Common myeloid progenitor, CD34-positive (primary cell): ENCODE data around the gene ZBTB2.

ENCODE experiments used
- CTCF ChIA-PET: fragments of 350-600 bp; sonication (Branson Sonifier 250); formaldehyde crosslinking; loops from one replicate; lab custom pipeline; 2021; ENCODE audit warnings: antibody characterized with exemption; lab: Charles Lee
- POLR2A ChIA-PET: fragments of 350-600 bp; sonication (Branson Sonifier 250); formaldehyde crosslinking; loops from one replicate; lab custom pipeline; 2021; ENCODE audit warnings: antibody characterized with exemption; lab: Charles Lee
- DNase-seq, 3 donors: peaks; one replicate each; pipeline versions ENCODE4 v3.0.0 to v3.0.0-alpha.2; 2013
- H3K27ac ChIP-seq, 2 experiments: 1 replicate in 1 of 2; 2 replicates in 1 of 2; pipeline ENCODE4 v1.7.0; 2013; ENCODE audit warnings: inconsistent platforms in 2 of 2, low read length in 2 of 2, mild to moderate bottlenecking in 2 of 2, low read depth in 1 of 2, moderate library complexity in 1 of 2; ENCODE audit not compliant: severe bottlenecking in 2 of 2, insufficient read depth in 1 of 2, poor library complexity in 1 of 2
- H3K27me3 ChIP-seq, 5 experiments: replicated peaks in 2 of 5; 1 replicate in 3 of 5; 2 replicates in 2 of 5; pipeline versions ENCODE4 v1.6.1 to v1.7.0; 2013; ENCODE audit warnings: low read length in 4 of 5, mild to moderate bottlenecking in 2 of 5, moderate library complexity in 2 of 5, inconsistent platforms in 1 of 5; ENCODE audit not compliant: insufficient read depth in 5 of 5, control insufficient read depth in 4 of 5
- H3K36me3 ChIP-seq, 4 experiments: 1 replicate in 2 of 4; 2 replicates in 2 of 4; pipeline versions ENCODE4 v1.6.1 to v1.7.0; 2013; ENCODE audit warnings: low read length in 3 of 4, control low read depth in 1 of 4, mild to moderate bottlenecking in 1 of 4; ENCODE audit not compliant: control insufficient read depth in 4 of 4, insufficient read depth in 4 of 4
- H3K4me1 ChIP-seq, 4 experiments: 1 replicate in 3 of 4; 2 replicates in 1 of 4; pipeline versions ENCODE4 v1.6.1 to v1.7.1; 2013; ENCODE audit warnings: low read length in 3 of 4, mild to moderate bottlenecking in 3 of 4, control low read depth in 1 of 4, inconsistent platforms in 1 of 4, moderate library complexity in 1 of 4; ENCODE audit not compliant: control insufficient read depth in 4 of 4, insufficient read depth in 4 of 4; ENCODE audit errors: control extremely low read depth in 1 of 4
- H3K4me3 ChIP-seq, 7 experiments: 1 replicate in 4 of 7; 2 replicates in 3 of 7; pipeline versions ENCODE4 v1.5.1 to v1.7.0; 2013; ENCODE audit warnings: mild to moderate bottlenecking in 7 of 7, low read length in 6 of 7, moderate library complexity in 6 of 7, inconsistent platforms in 2 of 7, low read depth in 2 of 7, control low read depth in 1 of 7; ENCODE audit not compliant: insufficient read depth in 4 of 7, control insufficient read depth in 1 of 7; ENCODE audit errors: extremely low read depth in 1 of 7
- H3K9me3 ChIP-seq, 5 experiments: 1 replicate in 4 of 5; 2 replicates in 1 of 5; pipeline versions ENCODE4 v1.6.1 to v1.7.1; 2013; ENCODE audit warnings: low read length in 4 of 5, mild to moderate bottlenecking in 2 of 5, inconsistent platforms in 1 of 5, low read depth in 1 of 5, moderate library complexity in 1 of 5; ENCODE audit not compliant: control insufficient read depth in 4 of 5, insufficient read depth in 2 of 5; ENCODE audit errors: control extremely low read depth in 1 of 5
- WGBS: methylation state at CpG from one replicate; pipeline ENCODE4 v1.1.5; 2013; ENCODE audit not compliant: insufficient coverage; 5-methylcytosine and 5-hydroxymethylcytosine counted together

The ZBTB2 gene

GRCh38 chr6:151390276-151390850 lies 996 bp downstream of the ZBTB2 start:
- DNase-seq, result peak; percentile 99 to 100 (median 99)
- Histone ChIP-seq H3K27me3 (no peaks in the 10 kb centered on the region), H3K36me3 (peaks cover 0 to 2% (median 1%) of the 10 kb centered on the region in 4 experiments), H3K4me3 (peak overlapping the region; percentile 79 to 96 (median 92)), H3K4me1 (peaks cover 28 to 51% (median 40%) of the 10 kb centered on the region in 4 experiments), H3K9me3 (no peaks in the 10 kb centered on the region), H3K27ac (peak overlapping the region; percentile 25 to 95)
- ChIA-PET POLR2A (interaction anchor here (0.6 to 1.0 kb wide), 2 partner anchors 137 to 524 kb away, joined by 3 read pairs; no protein-coding TSS in a partner anchor), CTCF (interaction anchor here (0.5 to 1.5 kb wide), 8 partner anchors 16 to 526 kb away, joined by 3 to 8 read pairs (median 3); partner anchors contain the start of gene RMND1)
- WGBS, result 0% methylated on average over 43 of the region's 79 CpGs

DNA sequence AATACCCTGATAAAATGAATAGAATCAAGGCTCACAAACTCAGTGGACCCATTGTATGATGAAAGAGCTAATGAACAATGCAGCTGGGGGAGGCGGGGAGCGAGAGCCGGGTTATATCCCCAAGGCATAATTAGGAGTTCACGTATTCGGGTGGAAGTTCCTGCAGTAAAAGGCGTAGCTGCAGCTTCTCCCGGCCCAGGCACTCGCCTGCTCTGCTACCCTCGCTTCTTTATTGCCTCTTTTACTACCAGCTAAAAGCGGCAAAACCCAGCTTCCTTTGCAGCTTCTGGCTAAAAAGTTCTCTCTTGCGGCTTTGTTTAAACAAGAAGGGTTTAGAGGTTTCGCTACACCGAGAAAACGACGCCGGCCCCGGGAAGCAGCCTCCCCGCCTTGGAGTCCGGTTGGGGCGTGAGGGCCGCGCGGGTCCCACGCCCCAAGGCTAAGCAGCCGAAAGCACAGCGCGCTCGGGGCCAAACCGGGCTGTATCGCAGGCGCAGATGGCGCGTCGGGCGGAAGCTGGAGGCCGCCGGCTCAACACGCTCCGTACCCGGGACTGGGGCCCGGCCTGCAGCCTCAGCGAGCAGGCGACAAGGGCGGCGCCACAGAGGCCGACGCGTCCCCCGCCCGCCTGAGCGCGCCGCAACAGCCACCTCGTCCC lies 1.6 kb downstream of the ZBTB2 start:
- CTCF ChIA-PET, result interaction anchor here (0.5 to 1.5 kb wide), 8 partner anchors 11 to 525 kb away, joined by 3 to 8 read pairs (median 3); partner anchors contain the start of gene RMND1
- Histone ChIP-seq H3K27ac (peak overlapping the region; percentile 84 to 95), H3K4me3 (peak overlapping the region; percentile 58 to 96 (median 92)), H3K36me3 (peaks cover 0 to 2% (median 0%) of the 10 kb centered on the region in 4 experiments), H3K27me3 (no peaks in the 10 kb centered on the region), H3K9me3 (no peaks in the 10 kb centered on the region), H3K4me1 (peaks cover 29 to 56% (median 46%) of the 10 kb centered on the region in 4 experiments)
- under 1% methylated on average over 38 of the region's 54 CpGs for WGBS
- no peak for DNase-seq
- POLR2A ChIA-PET, result interaction anchor here (0.6 to 1.0 kb wide), 2 partner anchors 138 to 523 kb away, joined by 3 read pairs; no protein-coding TSS in a partner anchor

- ChIA-PET POLR2A (no interaction called here), CTCF (interaction anchor here (0.8 to 1.3 kb wide), 6 partner anchors 10 to 524 kb away, joined by 3 to 8 read pairs (median 3); no protein-coding TSS in a partner anchor)
- peaks cover 28 to 56% (median 47%) of the 10 kb centered on the region in 4 experiments for H3K4me1 ChIP-seq
- no peaks in the 10 kb centered on the region for H3K27me3 ChIP-seq
- H3K9me3 ChIP-seq, result no peaks in the 10 kb centered on the region
- H3K27ac ChIP-seq, result peak overlapping the region; percentile 84 to 95
- WGBS, result 4% methylated on average over 4 of the region's 12 CpGs
- peak overlapping the region in 6 of 7 experiments; percentile 86 to 96 (median 92) for H3K4me3 ChIP-seq
- peaks cover 0 to 2% (median 0%) of the 10 kb centered on the region in 4 experiments for H3K36me3 ChIP-seq
- peak; percentile 32 to 66 (median 56) for DNase-seq
Observed at GRCh38 chr6:151388997-151389617, 2.3 kb downstream of the ZBTB2 start.

DNA sequence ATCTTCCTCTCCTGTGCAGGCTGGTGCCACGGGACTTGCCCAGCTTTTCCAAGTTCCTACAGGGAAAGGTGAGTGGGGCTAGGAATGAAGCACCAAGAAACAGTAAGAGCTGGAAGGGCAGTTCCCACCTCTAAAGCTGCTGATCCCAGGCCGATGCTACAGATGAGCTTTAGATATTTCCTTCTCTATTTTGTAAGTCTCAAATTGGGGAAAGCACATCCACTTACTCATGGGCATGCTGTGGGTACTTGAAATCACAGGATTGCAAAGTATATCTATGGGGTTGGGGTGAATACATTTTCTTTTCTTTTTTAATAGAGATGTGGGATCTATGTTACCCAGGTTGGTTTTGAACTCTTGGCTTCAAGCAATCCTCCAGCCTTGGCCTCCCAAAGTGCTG lies 3.1 kb downstream of the ZBTB2 start:
- H3K4me3 ChIP-seq, result peak overlapping the region in 2 of 7 experiments; percentile 42 to 93
- POLR2A ChIA-PET, result interaction anchor here (0.6 kb wide), 1 partner anchor 1643 kb away, joined by 3 read pairs; no protein-coding TSS in a partner anchor

GRCh38 chr6:151387175-151387970 lies 4.0 kb downstream of the ZBTB2 start:
- ChIA-PET POLR2A (interaction anchor here (0.6 kb wide), 1 partner anchor 1642 kb away, joined by 3 read pairs; no protein-coding TSS in a partner anchor), CTCF (interaction anchor here (1.0 to 1.2 kb wide), 2 partner anchors 21 to 23 kb away, joined by 3 read pairs; no protein-coding TSS in a partner anchor)
- H3K4me3 ChIP-seq, result no peak overlapping the region
- 98% methylated on average over 9 of the region's 11 CpGs for WGBS
- DNase-seq, result no peak
- H3K36me3 ChIP-seq, result peaks cover 0 to 4% (median 0%) of the 10 kb centered on the region in 4 experiments
- no peaks in the 10 kb centered on the region for H3K27me3 ChIP-seq
- H3K9me3 ChIP-seq, result no peaks in the 10 kb centered on the region
- H3K27ac ChIP-seq, result no peak overlapping the region
- H3K4me1 ChIP-seq, result peaks cover 21 to 42% (median 34%) of the 10 kb centered on the region in 4 experiments

More for the DNA sequence above, 3.1 kb downstream of the ZBTB2 start:
- Histone ChIP-seq H3K27ac (no peak overlapping the region), H3K36me3 (peaks cover 0 to 3% (median 0%) of the 10 kb centered on the region in 4 experiments), H3K27me3 (no peaks in the 10 kb centered on the region), H3K9me3 (no peaks in the 10 kb centered on the region), H3K4me1 (peaks cover 28 to 50% (median 42%) of the 10 kb centered on the region in 4 experiments)
- no peak for DNase-seq
- CTCF ChIA-PET, result interaction anchor here (1.0 to 1.2 kb wide), 2 partner anchors 22 to 24 kb away, joined by 3 read pairs; no protein-coding TSS in a partner anchor
- 0% methylated on average over 1 of the region's 2 CpGs for WGBS

DNA sequence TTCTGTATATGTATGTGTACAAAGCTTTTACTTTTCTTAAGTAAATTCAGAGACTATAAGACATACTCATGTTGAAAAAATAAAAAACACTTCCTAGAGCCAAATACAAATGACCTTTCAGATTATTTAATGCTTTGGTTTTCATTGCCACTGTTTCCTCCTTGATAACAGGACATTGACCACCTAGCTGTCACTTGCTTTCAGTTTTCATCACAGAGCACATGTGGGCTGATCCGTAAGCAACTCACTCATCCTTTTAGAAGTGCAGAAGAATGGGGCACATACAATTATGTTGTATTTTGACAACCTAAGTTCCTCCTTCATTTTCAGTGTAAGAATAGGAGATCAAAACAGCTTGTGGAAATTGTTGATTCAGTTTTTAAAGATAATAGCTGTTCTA lies 6.2 kb downstream of the ZBTB2 start:
- H3K27ac ChIP-seq, result peak overlapping the region in 1 of 2 experiments; percentile 46
- peaks cover 0 to 4% (median 0%) of the 10 kb centered on the region in 4 experiments for H3K36me3 ChIP-seq
- DNase-seq, result peak; percentile 50 to 81 (median 67)
- POLR2A ChIA-PET, result no interaction called here
- no CpG with 5 or more reads among the region's 1 CpG for WGBS
- no peaks in the 10 kb centered on the region for H3K9me3 ChIP-seq
- CTCF ChIA-PET, result interaction anchor here (1.0 to 1.3 kb wide), 2 partner anchors 19 to 61 kb away, joined by 3 to 4 read pairs; no protein-coding TSS in a partner anchor
- H3K4me1 ChIP-seq, result peaks cover 19 to 43% (median 37%) of the 10 kb centered on the region in 4 experiments
- H3K27me3 ChIP-seq, result no peaks in the 10 kb centered on the region
- peak overlapping the region in 4 of 7 experiments; percentile 13 to 40 (median 20) for H3K4me3 ChIP-seq
